GM21529 (cell line): ENCODE results near the gene NEXN.
"Not testable (repeated sequence)": the region's sequence is repeated elsewhere in the genome, so short reads cannot be mapped to it uniquely, and the experiment has no call there.

Experiments
- ATAC-seq: cut with Tn5 transposase; IDR thresholded peaks from one replicate; pipeline ENCODE4 v1.9.1; 2021; ENCODE audit not compliant: unreplicated experiment

The NEXN gene

GRCh38 chr1:77905603-77906002, 17.2 kb downstream of the NEXN start:
- no peak for ATAC-seq

- ATAC-seq: no peak
Measured at GRCh38 chr1:77906019-77906545, 17.7 kb downstream of the NEXN start.

GRCh38 chr1:77906624-77907023, 18.2 kb downstream of the NEXN start:
- ATAC-seq: no peak

GRCh38 chr1:77910116-77910515, 21.7 kb downstream of the NEXN start:
- ATAC-seq: no peak

- ATAC-seq: not testable (repeated sequence)
Measured at GRCh38 chr1:77918918-77919317, 30.5 kb downstream of the NEXN start.

GRCh38 chr1:77925518-77925917, 37.1 kb downstream of the NEXN start:
- no peak for ATAC-seq

- no peak for ATAC-seq
Measured at GRCh38 chr1:77925956-77926355, 37.5 kb downstream of the NEXN start.

- ATAC-seq: peak; percentile 69
Measured at GRCh38 chr1:77926561-77927357, 38.3 kb downstream of the NEXN start.

GRCh38 chr1:77927414-77927813, 39.0 kb downstream of the NEXN start:
- ATAC-seq: no peak

- ATAC-seq: no peak
Measured at GRCh38 chr1:77929806-77930205, 41.4 kb downstream of the NEXN start.

- no peak for ATAC-seq
Measured at GRCh38 chr1:77938651-77939050, 50.2 kb downstream of the NEXN start.

- ATAC-seq: no peak
Measured at GRCh38 chr1:77940921-77941570, 52.6 kb downstream of the NEXN start.

GRCh38 chr1:77942400-77943140, 54.1 kb downstream of the NEXN start:
- ATAC-seq: no peak

GRCh38 chr1:77945345-77945744, 56.9 kb downstream of the NEXN start:
- ATAC-seq: no peak

- no peak for ATAC-seq
Measured at GRCh38 chr1:77948841-77949424, 60.5 kb downstream of the NEXN start.

- ATAC-seq: peak; percentile 78
Measured at GRCh38 chr1:77950873-77951272, 62.4 kb downstream of the NEXN start.

- no peak for ATAC-seq
Measured at GRCh38 chr1:77951328-77951727, 62.9 kb downstream of the NEXN start.

GRCh38 chr1:77953907-77954306, 65.5 kb downstream of the NEXN start:
- no peak for ATAC-seq

- ATAC-seq: no peak
Measured at GRCh38 chr1:77954521-77954920, 66.1 kb downstream of the NEXN start.

GRCh38 chr1:77955709-77956108, 67.3 kb downstream of the NEXN start:
- no peak for ATAC-seq

GRCh38 chr1:77956464-77956863, 68.0 kb downstream of the NEXN start:
- no peak for ATAC-seq
